B cell (primary cell): Measurements from ENCODE around the gene HSH2D.

Experiments
- CTCF ChIP-seq: fragments of 200-600 bp; IDR thresholded peaks from one replicate; pipeline ENCODE4 v1.8.0; 2022; ENCODE audit warnings: antibody characterized with exemption, mild to moderate bottlenecking
- EZH2 ChIP-seq: IDR thresholded peaks from 2 replicates; pipeline ENCODE4 v1.6.1; 2012; ENCODE audit warnings: borderline replicate concordance, low read depth, mild to moderate bottlenecking, moderate library complexity, low read length; ENCODE audit not compliant: insufficient read depth, poor library complexity, severe bottlenecking

- no peak for TF ChIP-seq CTCF
- no peak for TF ChIP-seq EZH2
These were observed 11.8 kb upstream of the HSH2D start for GRCh38 chr19:16131648-16132047.
